Endothelial cell of umbilical vein (primary cell): ENCODE data around the gene NKG7. TPM values are rescaled to one million over a fixed set of nuclear protein-coding genes. Genes with fewer than 3 reads are reported as not detected.

Experiments used
- BruUV-seq: library from RNA; stranded (reverse); fragments of 400-500 nt; replicated peaks from 2 replicates; lab custom pipeline; 2021; lab: Mats Ljungman, UMichigan
- CTCF ChIA-PET: fragments of 300-600, 350-600 bp; sonication (Branson Sonifier 250); formaldehyde crosslinking; loops from one replicate; lab custom pipeline; 2021; ENCODE audit warnings: antibody characterized with exemption, inconsistent platforms; lab: Charles Lee
- POLR2A ChIA-PET: fragments of 300-600, 350-600 bp; sonication (Branson Sonifier 250); formaldehyde crosslinking; loops from one replicate; lab custom pipeline; 2021; ENCODE audit warnings: antibody characterized with exemption, inconsistent platforms; lab: Charles Lee
- DNase-seq: peaks from one replicate; pipeline ENCODE4 v3.0.0-alpha.2; 2011; ENCODE audit warnings: low read depth, low spot score
- FAIRE-seq: peaks from 2 replicates; lab custom pipeline; 2011; peaks lifted over from hg19 to GRCh38; lab: Jason Lieb, UNC
- H2AFZ ChIP-seq: 2 replicates; pipeline ENCODE4 v1.6.0; 2012; ENCODE audit warnings: low read depth, low read length, control low read depth, inconsistent platforms
- H3K27ac ChIP-seq: 2 replicates; pipeline ENCODE4 v1.5.1; 2011; ENCODE audit warnings: low read depth, mild to moderate bottlenecking, control low read depth, low read length, moderate library complexity; ENCODE audit not compliant: insufficient read depth
- H3K27me3 ChIP-seq, 2 experiments: 2 replicates each; pipeline versions ENCODE4 v1.6.0 to v1.6.1; 2011; ENCODE audit warnings: low read length in 2 of 2, mixed read lengths in 1 of 2; ENCODE audit not compliant: control insufficient read depth in 2 of 2, insufficient read depth in 2 of 2
- H3K36me3 ChIP-seq, 2 experiments: 2 replicates in 1 of 2; 3 replicates in 1 of 2; pipeline ENCODE4 v1.5.1; 2011; ENCODE audit warnings: low read length in 2 of 2, mild to moderate bottlenecking in 1 of 2, moderate library complexity in 1 of 2; ENCODE audit not compliant: control insufficient read depth in 2 of 2, insufficient read depth in 2 of 2; ENCODE audit errors: extremely low read depth in 1 of 2
- H3K4me1 ChIP-seq: 3 replicates; pipeline ENCODE4 v1.5.1; 2011; ENCODE audit warnings: mild to moderate bottlenecking, low read length; ENCODE audit not compliant: control insufficient read depth, insufficient read depth; ENCODE audit errors: extremely low read depth
- H3K4me2 ChIP-seq: 2 replicates; pipeline ENCODE4 v1.6.1; 2011; ENCODE audit warnings: low read length, control low read depth, mixed read lengths; ENCODE audit not compliant: insufficient read depth
- H3K4me3 ChIP-seq, 3 experiments: fragments of 200-600 bp in 1 of 3; sonication (generic), shearing (Covaris generic) in 1 of 3; replicated peaks in 1 of 3; 2 replicates each; pipeline ENCODE4 v1.5.1; 2011 to 2016; ENCODE audit warnings: control low read depth in 3 of 3, low read length in 3 of 3, mild to moderate bottlenecking in 2 of 3, inconsistent platforms in 1 of 3, low read depth in 1 of 3, moderate library complexity in 1 of 3; ENCODE audit not compliant: insufficient read depth in 1 of 3
- H3K79me2 ChIP-seq: 2 replicates; pipeline ENCODE4 v1.6.0; 2012; ENCODE audit warnings: low read length, inconsistent platforms; ENCODE audit not compliant: control insufficient read depth, insufficient read depth
- H3K9ac ChIP-seq: replicated peaks from 2 replicates; pipeline ENCODE3; 2011; ENCODE audit warnings: low read length, control low read depth; ENCODE audit not compliant: insufficient read depth; ENCODE audit errors: extremely low read depth
- H3K9me1 ChIP-seq: replicated peaks from 3 replicates; pipeline ENCODE4 v1.6.0; 2011; ENCODE audit warnings: mild to moderate bottlenecking, low read length; ENCODE audit not compliant: control insufficient read depth, insufficient read depth; ENCODE audit errors: extremely low read depth
- H3K9me3 ChIP-seq: replicated peaks from 2 replicates; pipeline ENCODE4 v1.5.1; 2012; ENCODE audit warnings: low read length, inconsistent platforms; ENCODE audit not compliant: control insufficient read depth, insufficient read depth
- H4K20me1 ChIP-seq: replicated peaks from 2 replicates; pipeline ENCODE3; 2011; ENCODE audit warnings: mild to moderate bottlenecking, low read length; ENCODE audit not compliant: control insufficient read depth, insufficient read depth; ENCODE audit errors: extremely low read depth
- EZH2 ChIP-seq: IDR thresholded peaks from 2 replicates; pipeline ENCODE4 v1.6.1; 2012; ENCODE audit warnings: borderline replicate concordance, low read depth, mild to moderate bottlenecking, moderate library complexity, low read length, inconsistent platforms; ENCODE audit not compliant: severe bottlenecking
- FOS ChIP-seq: IDR thresholded peaks from 2 replicates; pipeline ENCODE4 v1.6.1; 2011; ENCODE audit warnings: mild to moderate bottlenecking, low read length, moderate library complexity, borderline replicate concordance; ENCODE audit not compliant: insufficient read depth
- GATA2 ChIP-seq: IDR thresholded peaks from 2 replicates; pipeline ENCODE4 v1.7.0; 2011; ENCODE audit warnings: low read depth, mild to moderate bottlenecking, moderate library complexity, mixed read lengths, low read length; ENCODE audit not compliant: insufficient read length, insufficient read depth
- JUN ChIP-seq: IDR thresholded peaks from 2 replicates; pipeline ENCODE4 v1.6.1; 2011; ENCODE audit warnings: borderline replicate concordance, low read depth; ENCODE audit not compliant: insufficient read length, insufficient read depth
- MYC ChIP-seq: IDR thresholded peaks from one replicate; pipeline ENCODE4 v1.6.1; 2011; ENCODE audit warnings: mild to moderate bottlenecking, low read depth, low read length
- POLR2A ChIP-seq: IDR thresholded peaks from 2 replicates; pipeline ENCODE4 v1.6.1; 2012; ENCODE audit warnings: low read depth, mild to moderate bottlenecking, control low read depth, low read length
- POLR2AphosphoS5 ChIP-seq: IDR thresholded peaks from 2 replicates; pipeline ENCODE4 v1.6.1; 2012; ENCODE audit warnings: low read depth, mild to moderate bottlenecking, control low read depth, low read length, moderate library complexity; ENCODE audit not compliant: insufficient read depth
- dilution Hi-C: fragments of 300-500 bp; cut with MboI; formaldehyde crosslinking; loops from one replicate; pipeline ENCODE4 v1.15.0; 2019; ENCODE audit warnings: low sequenced_read_pairs; ENCODE audit not compliant: extremely low pct_ligation_motif_present
- intact Hi-C: fragments of 100-400 bp; cut with micrococcal nuclease; formaldehyde crosslinking; loops from one replicate; pipeline ENCODE4 v1.10.0; 2022
- polyA plus RNA-seq, 4 experiments: library from polyadenylated mRNA; depleted of rRNA in 3 of 4; stranded (reverse) in 3 of 4; unstranded in 1 of 4; fragments of >200 nt; gene quantifications; 2 replicates each; pipeline versions ENCODE4 v1.2.1 to v1.2.3, GENCODE V29; 2011 to 2012; ENCODE audit warnings: missing spikeins in 1 of 4
- total RNA-seq: library from RNA; stranded (reverse); gene quantifications from 2 replicates; pipeline ENCODE4 v1.2.3, GENCODE V29; 2021
- TF ChIP-seq, protein P1 (sequence below): IDR thresholded peaks from 2 replicates; pipeline ENCODE4 v1.6.1; 2011; ENCODE audit not compliant: insufficient read depth, insufficient read length
- TF ChIP-seq, protein P2 (sequence below), 2 donors: IDR thresholded peaks; 1 replicate in 1 of 2; 2 replicates in 1 of 2; pipeline ENCODE4 v1.5.1; 2011; ENCODE audit warnings: low read length in 2 of 2, mild to moderate bottlenecking in 2 of 2, moderate library complexity in 2 of 2, control low read depth in 1 of 2, inconsistent platforms in 1 of 2, low read depth in 1 of 2; ENCODE audit not compliant: insufficient read depth in 1 of 2; ENCODE audit errors: extremely low read depth in 1 of 2

The NKG7 gene
- total and polyA plus RNA-seq, 2 donors (not counting 3 experiments of a cell fraction or from before 2014, with no cell fraction given) = not detected

DNA sequence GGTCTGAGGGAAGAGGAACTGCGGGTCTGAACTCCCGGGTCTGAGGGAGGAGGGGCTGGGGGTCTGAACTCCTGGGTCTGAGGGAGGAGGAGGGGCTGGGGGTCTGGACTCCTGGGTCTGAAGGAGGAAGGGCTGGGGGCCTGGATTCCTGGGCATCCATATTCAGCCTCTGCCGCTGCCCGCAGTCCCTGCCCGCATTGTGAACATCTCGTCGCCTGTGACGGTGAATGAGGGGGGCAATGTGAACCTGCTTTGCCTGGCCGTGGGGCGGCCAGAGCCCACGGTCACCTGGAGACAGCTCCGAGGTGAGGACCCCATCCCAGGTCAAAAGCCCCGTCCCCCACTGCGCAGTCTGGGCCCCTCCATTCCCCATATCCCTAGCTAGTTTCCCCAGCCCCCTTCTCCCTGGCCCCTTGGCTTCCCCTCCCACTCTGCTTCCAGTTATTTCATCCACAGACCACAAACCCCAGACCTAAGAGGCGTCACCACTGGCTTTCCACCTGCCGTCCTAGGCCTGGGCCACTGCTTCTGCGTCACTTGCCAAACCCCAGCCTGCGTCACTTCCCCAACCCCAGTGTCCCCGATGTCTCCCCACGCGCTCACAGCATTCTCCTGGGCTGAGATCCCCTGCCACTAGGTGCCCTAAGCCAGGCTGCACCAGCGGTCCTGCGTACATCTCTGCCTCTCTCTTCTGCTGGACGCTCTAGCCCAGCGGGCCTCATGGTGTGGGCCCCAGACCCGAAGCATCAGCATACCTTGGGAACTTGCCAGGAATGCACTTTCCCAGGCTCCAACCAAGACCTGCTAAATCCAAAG is 47.1 kb downstream of the NKG7 start:
- TF ChIP-seq POLR2AphosphoS5 (no peak), EZH2 (no peak), MYC (no peak), FOS (no peak), GATA2 (no peak), POLR2A (no peak)
- TF ChIP-seq, protein P1, sequence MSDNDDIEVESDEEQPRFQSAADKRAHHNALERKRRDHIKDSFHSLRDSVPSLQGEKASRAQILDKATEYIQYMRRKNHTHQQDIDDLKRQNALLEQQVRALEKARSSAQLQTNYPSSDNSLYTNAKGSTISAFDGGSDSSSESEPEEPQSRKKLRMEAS = no peak
- Histone ChIP-seq H3K4me1 (no peaks in the 10 kb centered on the region), H3K4me2 (no peak overlapping the region), H3K27ac (no peak overlapping the region), H3K4me3 (no peak overlapping the region), H3K9ac (no peak overlapping the region), H3K27me3 (peaks cover 6 to 7% of the 10 kb centered on the region in 2 experiments), H3K79me2 (no peaks in the 10 kb centered on the region), H4K20me1 (no peaks in the 10 kb centered on the region), H3K9me3 (no peaks in the 10 kb centered on the region), H2AFZ (no peak overlapping the region), H3K36me3 (no peaks in the 10 kb centered on the region), H3K9me1 (no peaks in the 10 kb centered on the region)
- BruUV-seq = no TSS peak
- CTCF ChIA-PET = no interaction called here
- FAIRE-seq (no peak), DNase-seq (no peak)
- POLR2A ChIA-PET = no interaction called here
- dilution Hi-C loops = no loop called here
- intact Hi-C loops = loop anchor here (5.0 kb wide), 1 partner anchor 42 kb away; the partner anchor contains the start of genes CLDND2 and ETFB

DNA sequence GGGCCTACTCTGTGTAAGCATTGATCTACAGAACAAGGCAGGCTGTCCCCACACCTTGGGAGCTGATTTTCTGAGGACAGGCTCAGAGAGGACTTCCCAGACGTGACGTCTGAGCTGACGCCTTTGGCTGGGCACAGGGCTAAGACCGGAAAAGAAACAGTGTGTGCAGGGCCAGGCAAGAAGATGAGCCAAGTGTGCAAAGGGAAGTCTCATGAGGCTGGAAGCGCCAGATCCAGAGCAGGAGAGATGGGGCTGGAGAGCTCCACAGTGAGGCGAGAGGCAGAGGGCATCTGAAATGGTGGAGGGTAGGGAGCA is 48.3 kb downstream of the NKG7 start:
- Histone ChIP-seq H4K20me1 (no peaks in the 10 kb centered on the region), H3K9ac (no peak overlapping the region), H3K4me2 (no peak overlapping the region), H2AFZ (no peak overlapping the region), H3K36me3 (no peaks in the 10 kb centered on the region), H3K79me2 (no peaks in the 10 kb centered on the region), H3K9me3 (no peaks in the 10 kb centered on the region), H3K9me1 (no peaks in the 10 kb centered on the region), H3K27me3 (peaks cover 6 to 7% of the 10 kb centered on the region in 2 experiments), H3K27ac (no peak overlapping the region), H3K4me3 (no peak overlapping the region), H3K4me1 (no peaks in the 10 kb centered on the region)
- FAIRE-seq (no peak), DNase-seq (no peak)
- dilution Hi-C loops = no loop called here
- BruUV-seq = no TSS peak
- intact Hi-C loops = no loop called here
- CTCF ChIA-PET = no interaction called here
- TF ChIP-seq POLR2AphosphoS5 = no peak
- no peak for TF ChIP-seq GATA2
- no peak for TF ChIP-seq EZH2
- TF ChIP-seq MYC = no peak
- TF ChIP-seq, protein P2, sequence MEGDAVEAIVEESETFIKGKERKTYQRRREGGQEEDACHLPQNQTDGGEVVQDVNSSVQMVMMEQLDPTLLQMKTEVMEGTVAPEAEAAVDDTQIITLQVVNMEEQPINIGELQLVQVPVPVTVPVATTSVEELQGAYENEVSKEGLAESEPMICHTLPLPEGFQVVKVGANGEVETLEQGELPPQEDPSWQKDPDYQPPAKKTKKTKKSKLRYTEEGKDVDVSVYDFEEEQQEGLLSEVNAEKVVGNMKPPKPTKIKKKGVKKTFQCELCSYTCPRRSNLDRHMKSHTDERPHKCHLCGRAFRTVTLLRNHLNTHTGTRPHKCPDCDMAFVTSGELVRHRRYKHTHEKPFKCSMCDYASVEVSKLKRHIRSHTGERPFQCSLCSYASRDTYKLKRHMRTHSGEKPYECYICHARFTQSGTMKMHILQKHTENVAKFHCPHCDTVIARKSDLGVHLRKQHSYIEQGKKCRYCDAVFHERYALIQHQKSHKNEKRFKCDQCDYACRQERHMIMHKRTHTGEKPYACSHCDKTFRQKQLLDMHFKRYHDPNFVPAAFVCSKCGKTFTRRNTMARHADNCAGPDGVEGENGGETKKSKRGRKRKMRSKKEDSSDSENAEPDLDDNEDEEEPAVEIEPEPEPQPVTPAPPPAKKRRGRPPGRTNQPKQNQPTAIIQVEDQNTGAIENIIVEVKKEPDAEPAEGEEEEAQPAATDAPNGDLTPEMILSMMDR (IDR thresholded peaks at IDR 0.05; ENCODE audit: extremely low read depth in 1 of 2, insufficient read depth in 1 of 2, low read depth in 1 of 2, low read length in 2 of 2) = no peak
- TF ChIP-seq FOS = no peak
- TF ChIP-seq POLR2A = no peak
- TF ChIP-seq JUN = no peak
- TF ChIP-seq, protein P1 = no peak
- POLR2A ChIA-PET = no interaction called here
